ENCODE results near the gene PCCA. TPM values are rescaled to one million over a fixed set of nuclear protein-coding genes. Genes with fewer than 3 reads are reported as not detected.
"Not testable (repeated sequence)": the region's sequence is repeated elsewhere in the genome, so short reads cannot be mapped to it uniquely, and the experiment has no call there.

Gene PCCA
- total and polyA plus RNA-seq, 8 donors: 31.4 to 140 (median 77.0) TPM

DNA sequence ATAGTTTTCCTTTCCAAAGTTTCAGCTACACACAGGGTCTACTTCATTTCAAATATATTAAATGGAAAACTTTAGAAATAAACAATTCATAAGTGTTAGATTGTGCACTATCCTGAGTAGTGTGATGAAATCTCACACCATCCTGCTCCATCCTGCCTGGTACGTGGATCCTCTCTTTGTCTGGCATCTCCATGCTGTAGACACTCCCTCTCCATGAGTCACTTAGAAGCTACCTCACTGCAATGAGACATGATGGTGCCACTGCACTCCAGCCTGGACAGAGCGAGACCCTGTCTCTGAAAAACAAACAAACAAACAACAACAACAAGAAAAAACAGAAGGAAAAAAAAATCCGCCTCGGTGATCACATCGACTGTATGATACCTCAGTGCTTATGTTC lies 191.8 kb downstream of the PCCA start:
- peaks cover 0 to 11% (median 9%) of the 10 kb centered on the region in 4 donors for H3K36me3 ChIP-seq
- intact Hi-C loops (cut with DNase I; ENCODE audit: low total_unique reads): no loop called here
- 92 to 97% (median 97%) methylated on average over 5 of the region's 5 CpGs for WGBS, 5 donors
- no peak overlapping the region for H3K4me3 ChIP-seq
- no peak for TF ChIP-seq POLR2AphosphoS5 (IDR thresholded peaks at IDR 0.05)
- TF ChIP-seq, protein P1, sequence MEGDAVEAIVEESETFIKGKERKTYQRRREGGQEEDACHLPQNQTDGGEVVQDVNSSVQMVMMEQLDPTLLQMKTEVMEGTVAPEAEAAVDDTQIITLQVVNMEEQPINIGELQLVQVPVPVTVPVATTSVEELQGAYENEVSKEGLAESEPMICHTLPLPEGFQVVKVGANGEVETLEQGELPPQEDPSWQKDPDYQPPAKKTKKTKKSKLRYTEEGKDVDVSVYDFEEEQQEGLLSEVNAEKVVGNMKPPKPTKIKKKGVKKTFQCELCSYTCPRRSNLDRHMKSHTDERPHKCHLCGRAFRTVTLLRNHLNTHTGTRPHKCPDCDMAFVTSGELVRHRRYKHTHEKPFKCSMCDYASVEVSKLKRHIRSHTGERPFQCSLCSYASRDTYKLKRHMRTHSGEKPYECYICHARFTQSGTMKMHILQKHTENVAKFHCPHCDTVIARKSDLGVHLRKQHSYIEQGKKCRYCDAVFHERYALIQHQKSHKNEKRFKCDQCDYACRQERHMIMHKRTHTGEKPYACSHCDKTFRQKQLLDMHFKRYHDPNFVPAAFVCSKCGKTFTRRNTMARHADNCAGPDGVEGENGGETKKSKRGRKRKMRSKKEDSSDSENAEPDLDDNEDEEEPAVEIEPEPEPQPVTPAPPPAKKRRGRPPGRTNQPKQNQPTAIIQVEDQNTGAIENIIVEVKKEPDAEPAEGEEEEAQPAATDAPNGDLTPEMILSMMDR (IDR thresholded peaks at IDR 0.05): no peak
- no peak for TF ChIP-seq POLR2A (IDR thresholded peaks at IDR 0.05)
- TF ChIP-seq EP300 (IDR thresholded peaks at IDR 0.05): no peak
- no peaks in the 10 kb centered on the region for H3K27me3 ChIP-seq
- peak overlapping the region in 1 of 5 donors; percentile 15 for H3K27ac ChIP-seq
- DNase-seq: no peak
- no peaks in the 10 kb centered on the region for H3K4me1 ChIP-seq
- H3K9me3 ChIP-seq: no peaks in the 10 kb centered on the region

DNA sequence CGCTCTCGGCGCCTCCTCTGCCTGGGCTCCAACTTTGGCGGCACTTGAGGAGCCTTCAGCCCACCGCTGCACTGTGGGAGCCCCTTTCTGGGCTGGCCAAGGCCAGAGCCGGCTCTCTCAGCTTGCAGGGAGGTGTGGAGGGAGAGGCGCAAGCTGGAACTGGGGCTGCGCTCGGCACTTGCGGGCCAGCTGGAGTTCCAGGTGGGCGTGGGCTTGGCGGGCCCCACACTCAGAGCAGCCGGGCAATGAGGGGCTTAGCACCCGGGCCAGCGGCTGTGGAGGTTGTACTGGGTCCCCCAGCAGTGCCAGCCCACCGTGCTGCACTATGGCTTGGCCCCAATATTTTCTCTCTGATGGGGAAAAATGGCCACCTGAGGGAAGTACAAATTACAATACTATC lies 193.4 kb downstream of the PCCA start:
- H3K27me3 ChIP-seq; H3K4me3 ChIP-seq; H3K4me1 ChIP-seq; H3K27ac ChIP-seq; H3K9me3 ChIP-seq; intact Hi-C loops (cut with DNase I; ENCODE audit: low total_unique reads); DNase-seq: not testable (repeated sequence)
- peaks cover 0 to 11% (median 9%) of the 10 kb centered on the region in 4 donors for H3K36me3 ChIP-seq
- 94 to 99% (median 97%) methylated on average over 10 to 16 of the region's 16 CpGs for WGBS, 5 donors

DNA sequence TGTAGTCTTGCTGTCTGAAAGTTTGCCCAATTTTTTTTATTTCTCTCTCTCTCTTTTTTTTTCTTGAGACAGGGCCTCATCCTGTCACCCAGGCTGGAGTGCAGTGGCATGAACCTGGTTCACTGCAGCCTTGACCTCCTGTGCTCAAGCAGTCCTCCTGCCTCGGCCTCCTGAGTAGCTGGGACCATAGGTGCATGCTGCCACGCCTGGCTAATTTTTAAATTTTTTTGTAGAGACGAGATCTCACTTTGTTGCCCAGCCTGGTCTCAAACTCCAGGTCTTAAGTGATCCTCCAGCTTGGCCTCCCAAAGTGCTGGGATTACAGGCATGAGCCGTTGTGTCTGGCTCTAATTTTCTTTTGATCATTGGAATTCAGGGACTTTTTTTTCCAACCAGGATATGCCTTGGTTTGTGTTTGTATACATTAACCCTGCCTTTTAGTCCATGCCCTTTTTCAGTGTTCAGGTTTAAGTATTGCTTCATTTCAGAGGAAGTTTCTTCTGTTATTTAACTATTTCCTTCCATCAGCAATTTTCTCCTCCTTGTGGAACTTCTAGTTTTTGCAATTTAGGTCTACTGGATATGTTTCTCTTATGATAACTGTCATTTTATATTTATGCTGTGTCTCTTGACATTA lies 201.4 kb downstream of the PCCA start:
- Histone ChIP-seq H3K27me3 (no peaks in the 10 kb centered on the region), H3K36me3 (peaks cover 0 to 13% (median 6%) of the 10 kb centered on the region in 4 donors), H3K4me3 (no peak overlapping the region), H3K4me1 (no peaks in the 10 kb centered on the region), H3K27ac (no peak overlapping the region), H3K9me3 (no peaks in the 10 kb centered on the region)
- TF ChIP-seq, protein P1 (IDR thresholded peaks at IDR 0.05): no peak
- TF ChIP-seq EP300 (IDR thresholded peaks at IDR 0.05): no peak
- TF ChIP-seq POLR2A (IDR thresholded peaks at IDR 0.05): no peak
- TF ChIP-seq POLR2AphosphoS5 (IDR thresholded peaks at IDR 0.05): no peak
- intact Hi-C loops (cut with DNase I; ENCODE audit: low total_unique reads): no loop called here
- DNase-seq: no peak
- WGBS, 5 donors: 79 to 85% (median 83%) methylated on average over 4 of the region's 4 CpGs

DNA sequence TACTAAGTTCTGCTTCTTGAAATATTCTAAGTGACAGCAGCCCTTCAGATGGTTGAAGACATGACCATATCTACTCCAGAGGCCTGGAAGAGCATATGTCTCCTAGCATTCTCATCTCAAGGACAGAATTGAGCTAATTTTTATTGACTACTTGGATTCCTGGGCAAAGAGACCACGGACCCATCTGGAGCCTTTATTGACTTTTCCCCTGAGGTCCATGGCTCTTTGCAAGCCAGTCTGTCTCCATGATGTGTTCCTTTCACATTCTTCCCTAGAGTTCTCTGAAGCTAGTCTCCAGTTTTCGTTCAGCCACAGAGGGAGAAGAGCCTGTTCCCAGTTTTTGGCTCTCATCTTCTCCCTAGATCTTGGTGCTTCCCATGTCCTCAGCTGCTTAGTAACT lies 202.7 kb downstream of the PCCA start:
- TF ChIP-seq POLR2AphosphoS5 (IDR thresholded peaks at IDR 0.05) (no peak), POLR2A (IDR thresholded peaks at IDR 0.05) (no peak), EP300 (IDR thresholded peaks at IDR 0.05) (no peak)
- TF ChIP-seq, protein P1 (IDR thresholded peaks at IDR 0.05): no peak
- no peak overlapping the region for H3K4me3 ChIP-seq
- intact Hi-C loops (cut with DNase I; ENCODE audit: low total_unique reads): no loop called here
- no peaks in the 10 kb centered on the region for H3K9me3 ChIP-seq
- no peaks in the 10 kb centered on the region for H3K4me1 ChIP-seq
- peaks cover 0 to 13% (median 6%) of the 10 kb centered on the region in 4 donors for H3K36me3 ChIP-seq
- no peak overlapping the region for H3K27ac ChIP-seq
- no peaks in the 10 kb centered on the region for H3K27me3 ChIP-seq
- 75 to 89% (median 84%) methylated on average over 2 of the region's 2 CpGs for WGBS, 5 donors
- no peak for DNase-seq

DNA sequence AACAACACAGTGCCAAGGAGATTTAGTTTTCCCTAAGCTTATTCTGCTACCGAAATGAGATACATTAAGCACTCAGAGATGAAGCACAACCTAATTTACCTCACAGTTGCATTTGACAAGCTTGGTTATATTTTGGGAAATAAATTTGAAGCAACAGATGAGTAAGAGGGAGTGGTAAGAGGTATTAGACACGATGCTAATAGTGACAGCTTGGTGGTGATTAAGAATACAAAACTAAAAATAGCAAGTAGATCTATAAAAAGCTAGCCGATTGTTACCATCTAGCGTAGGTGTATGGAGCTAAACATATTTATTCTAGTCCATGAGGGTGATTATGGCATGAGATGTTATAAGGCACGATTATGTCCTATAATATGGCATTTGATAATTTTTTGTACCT lies 208.5 kb downstream of the PCCA start:
- TF ChIP-seq POLR2A (IDR thresholded peaks at IDR 0.05) (no peak), EP300 (IDR thresholded peaks at IDR 0.05) (no peak), POLR2AphosphoS5 (IDR thresholded peaks at IDR 0.05) (no peak)
- TF ChIP-seq, protein P1 (IDR thresholded peaks at IDR 0.05): no peak
- H3K27ac ChIP-seq: no peak overlapping the region
- no peak overlapping the region for H3K4me3 ChIP-seq
- H3K27me3 ChIP-seq: no peaks in the 10 kb centered on the region
- no peaks in the 10 kb centered on the region for H3K4me1 ChIP-seq
- H3K36me3 ChIP-seq: peaks cover 0 to 9% (median 3%) of the 10 kb centered on the region in 4 donors
- no peaks in the 10 kb centered on the region for H3K9me3 ChIP-seq
- intact Hi-C loops (cut with DNase I; ENCODE audit: low total_unique reads): no loop called here
- 79 to 90% (median 85%) methylated on average over 5 of the region's 5 CpGs for WGBS, 5 donors
- DNase-seq: no peak
